SK-N-SH (cell line): ENCODE measurements around the gene ZXDC.

Experiments
- ELF1 ChIP-seq: IDR thresholded peaks from 2 replicates; pipeline ENCODE4 v1.4.0; 2012
- EP300 ChIP-seq, 2 experiments: IDR thresholded peaks; 2 replicates each; pipeline versions ENCODE4 v1.4.0 to v1.6.1; 2012; ENCODE audit warnings: borderline replicate concordance in 1 of 2, low read depth in 1 of 2, low read length in 1 of 2
- JUND ChIP-seq: IDR thresholded peaks from 2 replicates; pipeline ENCODE4 v1.4.0; 2012
- NRF1 ChIP-seq: IDR thresholded peaks from 2 replicates; pipeline ENCODE4 v1.6.1; 2012; ENCODE audit warnings: low read depth, mild to moderate bottlenecking, low read length
- RCOR1 ChIP-seq: fragments of 150-350 bp; IDR thresholded peaks from 2 replicates; pipeline ENCODE4 v1.6.1; 2017; ENCODE audit warnings: antibody characterized with exemption, low read length
- TF ChIP-seq, protein P1 (sequence below): fragments of 200-600 bp; sonication (generic); IDR thresholded peaks from 2 replicates; pipeline ENCODE4 v1.6.1; 2017; ENCODE audit warnings: antibody characterized with exemption, mild to moderate bottlenecking, moderate library complexity

- TF ChIP-seq NRF1 (no peak), EP300 (IDR thresholded peaks at IDR 0.05; ENCODE audit: borderline replicate concordance in 1 of 2, low read depth in 1 of 2, low read length in 1 of 2) (no peak), JUND (no peak), RCOR1 (no peak), ELF1 (no peak)
- TF ChIP-seq, protein P1, sequence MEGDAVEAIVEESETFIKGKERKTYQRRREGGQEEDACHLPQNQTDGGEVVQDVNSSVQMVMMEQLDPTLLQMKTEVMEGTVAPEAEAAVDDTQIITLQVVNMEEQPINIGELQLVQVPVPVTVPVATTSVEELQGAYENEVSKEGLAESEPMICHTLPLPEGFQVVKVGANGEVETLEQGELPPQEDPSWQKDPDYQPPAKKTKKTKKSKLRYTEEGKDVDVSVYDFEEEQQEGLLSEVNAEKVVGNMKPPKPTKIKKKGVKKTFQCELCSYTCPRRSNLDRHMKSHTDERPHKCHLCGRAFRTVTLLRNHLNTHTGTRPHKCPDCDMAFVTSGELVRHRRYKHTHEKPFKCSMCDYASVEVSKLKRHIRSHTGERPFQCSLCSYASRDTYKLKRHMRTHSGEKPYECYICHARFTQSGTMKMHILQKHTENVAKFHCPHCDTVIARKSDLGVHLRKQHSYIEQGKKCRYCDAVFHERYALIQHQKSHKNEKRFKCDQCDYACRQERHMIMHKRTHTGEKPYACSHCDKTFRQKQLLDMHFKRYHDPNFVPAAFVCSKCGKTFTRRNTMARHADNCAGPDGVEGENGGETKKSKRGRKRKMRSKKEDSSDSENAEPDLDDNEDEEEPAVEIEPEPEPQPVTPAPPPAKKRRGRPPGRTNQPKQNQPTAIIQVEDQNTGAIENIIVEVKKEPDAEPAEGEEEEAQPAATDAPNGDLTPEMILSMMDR, result no peak
Measured at GRCh38 chr3:126432361-126433104, 43.2 kb downstream of the ZXDC start.
